Measurements from ENCODE around the gene MORC4. TPM values are rescaled to one million over a fixed set of nuclear protein-coding genes. Genes with fewer than 3 reads are reported as not detected.

The MORC4 gene
- total RNA-seq, 2 donors from 2014 or later: 6.9 to 15.6 TPM

DNA sequence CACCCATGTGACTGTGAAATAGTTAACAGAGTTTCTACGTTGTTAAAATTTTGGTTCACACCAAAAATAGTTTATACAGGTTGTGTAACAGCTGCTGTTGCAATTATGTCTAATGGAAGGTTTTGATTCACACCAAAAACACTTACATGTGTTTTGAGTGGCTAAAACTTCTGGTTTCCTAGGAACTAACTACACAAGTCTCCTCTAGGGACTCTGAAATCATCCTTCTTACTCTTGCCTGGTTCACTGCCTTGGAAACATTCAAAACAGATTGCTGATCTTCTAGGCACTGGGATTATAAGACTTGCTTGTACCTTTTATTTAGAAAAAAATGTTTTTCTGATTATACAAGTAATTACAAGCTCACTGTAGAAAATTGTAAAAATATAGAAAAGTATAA lies 14.9 kb upstream of the MORC4 start:
- no peaks in the 10 kb centered on the region for H3K27me3 ChIP-seq
- no peaks in the 10 kb centered on the region for H3K4me1 ChIP-seq
- WGBS, 2 donors: 14 to 37% methylated on average over 1 of the region's 1 CpG
- no peak overlapping the region for H3K27ac ChIP-seq
- no peaks in the 10 kb centered on the region for H3K9me3 ChIP-seq
- no peak overlapping the region for H3K4me3 ChIP-seq
- intact Hi-C loops (cut with DNase I): no loop called here
- no peak for TF ChIP-seq POLR2A (IDR thresholded peaks at IDR 0.05)
- TF ChIP-seq, protein P1, sequence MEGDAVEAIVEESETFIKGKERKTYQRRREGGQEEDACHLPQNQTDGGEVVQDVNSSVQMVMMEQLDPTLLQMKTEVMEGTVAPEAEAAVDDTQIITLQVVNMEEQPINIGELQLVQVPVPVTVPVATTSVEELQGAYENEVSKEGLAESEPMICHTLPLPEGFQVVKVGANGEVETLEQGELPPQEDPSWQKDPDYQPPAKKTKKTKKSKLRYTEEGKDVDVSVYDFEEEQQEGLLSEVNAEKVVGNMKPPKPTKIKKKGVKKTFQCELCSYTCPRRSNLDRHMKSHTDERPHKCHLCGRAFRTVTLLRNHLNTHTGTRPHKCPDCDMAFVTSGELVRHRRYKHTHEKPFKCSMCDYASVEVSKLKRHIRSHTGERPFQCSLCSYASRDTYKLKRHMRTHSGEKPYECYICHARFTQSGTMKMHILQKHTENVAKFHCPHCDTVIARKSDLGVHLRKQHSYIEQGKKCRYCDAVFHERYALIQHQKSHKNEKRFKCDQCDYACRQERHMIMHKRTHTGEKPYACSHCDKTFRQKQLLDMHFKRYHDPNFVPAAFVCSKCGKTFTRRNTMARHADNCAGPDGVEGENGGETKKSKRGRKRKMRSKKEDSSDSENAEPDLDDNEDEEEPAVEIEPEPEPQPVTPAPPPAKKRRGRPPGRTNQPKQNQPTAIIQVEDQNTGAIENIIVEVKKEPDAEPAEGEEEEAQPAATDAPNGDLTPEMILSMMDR (IDR thresholded peaks at IDR 0.05): no peak
- DNase-seq (no peak), ATAC-seq (no peak)
- H3K36me3 ChIP-seq (replicated peaks in 1 of 2; ENCODE audit: insufficient read depth in 1 of 2, low read depth in 2 of 2): no peaks in the 10 kb centered on the region

DNA sequence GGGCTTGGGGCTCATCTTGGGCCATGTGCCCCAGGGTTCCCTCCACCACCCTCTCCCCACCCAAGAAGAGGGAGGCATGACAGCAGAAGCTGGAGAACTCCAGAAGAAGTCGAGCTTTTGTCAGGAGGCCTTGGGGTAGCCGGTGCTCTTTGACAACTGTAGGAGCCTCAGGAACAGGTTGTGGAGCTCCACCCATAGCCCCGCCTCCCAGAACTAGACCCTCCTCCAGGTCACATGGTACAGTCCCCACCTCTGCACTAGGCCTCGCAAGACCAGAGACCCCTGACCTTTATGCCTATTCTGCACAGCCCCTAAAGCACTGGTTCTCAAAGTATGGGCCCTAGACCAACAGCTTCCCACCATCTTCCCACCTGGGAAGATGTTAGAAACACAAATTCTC lies 8.0 kb upstream of the MORC4 start:
- H3K4me3 ChIP-seq: no peak overlapping the region
- no peak overlapping the region for H3K27ac ChIP-seq
- ATAC-seq (no peak), DNase-seq (no peak)
- no peaks in the 10 kb centered on the region for H3K9me3 ChIP-seq
- H3K36me3 ChIP-seq (replicated peaks in 1 of 2; ENCODE audit: insufficient read depth in 1 of 2, low read depth in 2 of 2): no peaks in the 10 kb centered on the region
- TF ChIP-seq, protein P1 (IDR thresholded peaks at IDR 0.05): no peak
- TF ChIP-seq POLR2A (IDR thresholded peaks at IDR 0.05): no peak
- no peaks in the 10 kb centered on the region for H3K27me3 ChIP-seq
- no peaks in the 10 kb centered on the region for H3K4me1 ChIP-seq
- intact Hi-C loops (cut with DNase I): no loop called here
- WGBS, 2 donors: 96 to 100% methylated on average over 1 to 4 of the region's 4 CpGs

DNA sequence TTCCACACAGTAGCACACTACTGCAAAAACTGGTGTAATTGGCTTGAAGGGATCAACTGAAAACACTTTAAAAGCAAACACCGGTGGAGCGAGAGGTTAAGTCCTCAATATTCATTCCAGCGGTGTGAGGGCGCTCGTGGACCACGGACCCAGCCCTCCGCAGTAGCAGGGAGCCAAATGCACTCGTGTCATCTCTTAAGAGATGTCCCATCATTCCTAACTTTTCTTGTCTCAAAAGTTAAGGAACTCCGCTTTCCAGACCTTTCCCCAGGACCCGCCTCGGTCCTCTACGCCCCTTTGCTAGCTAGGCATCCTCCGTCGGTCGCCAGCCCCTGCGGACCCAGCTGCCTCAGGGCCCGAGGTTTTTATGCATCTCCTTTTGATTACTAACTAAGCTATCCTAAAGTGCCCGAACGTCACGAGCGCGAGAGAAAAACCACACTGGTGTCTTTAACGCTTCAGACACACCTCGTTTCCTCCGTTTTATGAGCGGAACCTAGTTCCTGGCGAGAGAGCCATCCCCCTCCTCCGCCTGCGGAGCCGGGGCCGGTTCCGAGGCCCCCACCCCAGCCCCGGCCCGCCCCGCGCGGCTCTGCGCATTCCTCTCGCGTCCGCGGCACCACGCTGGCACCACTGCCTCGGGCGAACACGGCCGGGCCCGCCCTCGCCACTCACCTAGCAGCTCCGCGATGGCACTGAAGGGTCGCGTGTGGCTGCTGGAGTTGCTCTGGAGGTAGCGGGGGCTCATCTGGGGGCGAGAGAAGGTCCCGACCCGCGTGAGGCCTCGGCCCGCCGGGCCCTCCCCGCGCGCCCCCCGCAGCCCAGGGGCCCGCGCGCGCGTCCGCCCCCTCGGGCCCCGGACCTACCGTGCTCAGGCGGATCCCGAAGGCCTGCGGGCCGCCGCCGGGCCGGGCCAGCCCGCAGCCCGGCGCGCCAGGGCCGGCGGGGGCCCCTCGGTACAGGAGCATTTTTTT lies 723 bp downstream of the MORC4 start:
- WGBS, 2 donors: 0 to 1% methylated on average over 17 to 43 of the region's 88 CpGs
- peak; percentile 56 to 71 (median 60) for DNase-seq
- H3K9me3 ChIP-seq: no peaks in the 10 kb centered on the region
- peak overlapping the region; percentile 22 to 52 for H3K4me3 ChIP-seq
- no peaks in the 10 kb centered on the region for H3K36me3 ChIP-seq (replicated peaks in 1 of 2; ENCODE audit: insufficient read depth in 1 of 2, low read depth in 2 of 2)
- TF ChIP-seq POLR2A (IDR thresholded peaks at IDR 0.05): peak in 1 of 3 donors; percentile 10
- TF ChIP-seq, protein P1 (IDR thresholded peaks at IDR 0.05): peak in 5 of 7 experiments; percentile 28 to 50 (median 47)
- H3K27me3 ChIP-seq: no peaks in the 10 kb centered on the region
- no peaks in the 10 kb centered on the region for H3K4me1 ChIP-seq
- peak; percentile 54 for ATAC-seq
- peak overlapping the region; percentile 16 to 72 (median 64) for H3K27ac ChIP-seq
- intact Hi-C loops (cut with DNase I): no loop called here

DNA sequence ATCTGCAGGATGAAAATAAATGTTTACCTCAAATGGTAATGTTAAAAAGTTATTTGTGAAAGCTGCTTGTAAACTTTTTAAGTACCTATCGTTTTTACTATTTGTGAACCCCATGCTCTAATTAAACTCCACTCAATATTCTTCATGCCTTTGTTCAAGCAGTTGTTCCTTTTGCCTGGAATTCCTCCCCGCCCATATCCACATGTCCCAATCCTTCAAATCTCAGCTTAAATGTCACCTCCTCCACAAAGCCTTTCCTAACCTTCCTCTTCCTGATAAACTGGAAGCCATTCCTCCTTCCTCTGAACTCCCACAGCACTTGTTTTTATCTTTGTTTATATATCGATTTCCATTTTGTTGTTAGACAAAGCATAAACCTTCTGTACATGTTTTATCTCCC lies 2.4 kb downstream of the MORC4 start:
- no peak for ATAC-seq
- H3K27me3 ChIP-seq: no peaks in the 10 kb centered on the region
- intact Hi-C loops (cut with DNase I): no loop called here

More for the DNA sequence above, 2.4 kb downstream of the MORC4 start:
- H3K4me1 ChIP-seq: no peaks in the 10 kb centered on the region
- no peaks in the 10 kb centered on the region for H3K9me3 ChIP-seq
- WGBS, 2 donors: 60 to 71% methylated on average over 3 of the region's 3 CpGs
- no peak overlapping the region for H3K4me3 ChIP-seq
- DNase-seq: no peak
- no peak for TF ChIP-seq POLR2A (IDR thresholded peaks at IDR 0.05)
- TF ChIP-seq, protein P1 (IDR thresholded peaks at IDR 0.05): no peak
- no peak overlapping the region for H3K27ac ChIP-seq
- H3K36me3 ChIP-seq (replicated peaks in 1 of 2; ENCODE audit: insufficient read depth in 1 of 2, low read depth in 2 of 2): no peaks in the 10 kb centered on the region

Data from body of pancreas (tissue), 4 donors.